ENCODE data around the gene TMEM59.
A peak's percentile ranks its signal among the peaks of the same experiment; 100 is the strongest.
"Not testable (repeated sequence)": the region's sequence is repeated elsewhere in the genome, so short reads cannot be mapped to it uniquely, and the experiment has no call there.

The TMEM59 gene

GRCh38 chr1:54052431-54052933 lies 522 bp downstream of the TMEM59 start:
- peak; percentile 22 for DNase-seq

- no peak for DNase-seq
These were observed 1.0 kb downstream of the TMEM59 start for GRCh38 chr1:54051933-54052430.

GRCh38 chr1:54050435-54050834 lies 2.6 kb downstream of the TMEM59 start:
- not testable (repeated sequence) for DNase-seq

- no peak for DNase-seq
These were observed 5.4 kb downstream of the TMEM59 start for GRCh38 chr1:54047384-54048305.

GRCh38 chr1:54046671-54047383 lies 6.2 kb downstream of the TMEM59 start:
- DNase-seq = no peak

- no peak for DNase-seq
These were observed 7.5 kb downstream of the TMEM59 start for GRCh38 chr1:54045496-54045895.

- DNase-seq = no peak
These were observed 11.2 kb downstream of the TMEM59 start for GRCh38 chr1:54041806-54042205.

GRCh38 chr1:54037476-54037875 lies 15.5 kb downstream of the TMEM59 start:
- no peak for DNase-seq

- no peak for DNase-seq
These were observed 24.4 kb downstream of the TMEM59 start for GRCh38 chr1:54028306-54029251.

GRCh38 chr1:54027848-54028247 lies 25.2 kb downstream of the TMEM59 start:
- no peak for DNase-seq

GRCh38 chr1:54024811-54025210 lies 28.2 kb downstream of the TMEM59 start:
- DNase-seq = not testable (repeated sequence)

GRCh38 chr1:54024358-54024757 lies 28.6 kb downstream of the TMEM59 start:
- DNase-seq = no peak

GRCh38 chr1:54019562-54020176 lies 33.3 kb downstream of the TMEM59 start:
- DNase-seq = not testable (repeated sequence)

- DNase-seq = no peak
These were observed 34.4 kb downstream of the TMEM59 start for GRCh38 chr1:54018635-54019034.

- no peak for DNase-seq
These were observed 35.0 kb downstream of the TMEM59 start, which contains the start of gene LDLRAD1 for GRCh38 chr1:54017979-54018378. TSS of gene LDLRAD1 (minus strand) at chr1:54018186. CDS start at chr1:54018112, 74 bp downstream.

- no peak for DNase-seq
These were observed 36.4 kb downstream of the TMEM59 start for GRCh38 chr1:54016343-54017282.

- no peak for DNase-seq
These were observed 38.9 kb downstream of the TMEM59 start for GRCh38 chr1:54014009-54014629.

GRCh38 chr1:54013393-54014008 lies 39.5 kb downstream of the TMEM59 start:
- DNase-seq = no peak

- no peak for DNase-seq
These were observed 40.1 kb downstream of the TMEM59 start for GRCh38 chr1:54012863-54013262.

- DNase-seq = no peak
These were observed 41.0 kb downstream of the TMEM59 start for GRCh38 chr1:54012008-54012325.
